NCI-H446 treated with DMSO at 0.1 percent for 48 hours (cell line): ENCODE measurements around the gene CFAP61.

ENCODE experiments used
- DNase-seq: peaks from one replicate; lab custom pipeline; 2025; lab: John Stamatoyannopoulos, UW

CFAP61 gene

DNA sequence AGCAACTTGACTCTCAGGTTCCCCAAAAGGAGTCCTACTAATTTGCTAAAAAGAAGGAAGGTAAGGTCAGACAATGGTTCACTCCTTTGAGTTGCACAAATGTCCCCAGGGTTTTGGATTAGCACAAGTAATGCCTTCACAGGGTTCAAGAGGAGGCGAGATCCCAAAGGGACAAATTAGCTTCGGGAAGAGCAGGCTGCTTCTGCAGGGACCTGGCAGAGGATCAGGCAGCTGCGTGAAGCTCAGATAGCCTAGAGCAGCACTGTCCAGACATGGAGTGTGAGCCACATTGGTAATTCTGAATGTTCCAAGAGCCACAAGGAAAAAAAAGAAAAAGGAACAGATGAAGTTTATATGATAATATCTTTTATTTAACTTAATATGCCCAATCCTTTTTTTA is 115.4 kb downstream of the CFAP61 start:
- no peak for DNase-seq

DNA sequence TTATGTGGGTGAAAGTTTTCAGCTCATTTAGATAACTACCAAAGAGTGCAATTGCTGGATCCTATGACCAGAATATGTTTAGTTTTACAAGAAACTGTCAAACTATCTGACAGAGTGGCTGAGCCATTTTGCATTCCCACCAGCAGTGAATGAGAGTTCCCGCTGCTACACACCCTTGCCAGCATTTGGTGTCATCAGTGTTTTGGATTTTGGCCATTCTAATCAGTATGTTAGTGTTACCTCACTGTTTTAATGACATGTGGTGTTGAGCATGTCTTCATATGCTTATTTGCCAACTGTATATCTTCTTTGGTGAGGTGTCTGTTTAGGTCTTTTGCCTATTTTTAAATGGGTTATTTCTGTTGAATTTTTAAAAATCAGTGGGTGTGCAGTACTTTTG is 120.9 kb downstream of the CFAP61 start:
- DNase-seq = peak; percentile 69

DNA sequence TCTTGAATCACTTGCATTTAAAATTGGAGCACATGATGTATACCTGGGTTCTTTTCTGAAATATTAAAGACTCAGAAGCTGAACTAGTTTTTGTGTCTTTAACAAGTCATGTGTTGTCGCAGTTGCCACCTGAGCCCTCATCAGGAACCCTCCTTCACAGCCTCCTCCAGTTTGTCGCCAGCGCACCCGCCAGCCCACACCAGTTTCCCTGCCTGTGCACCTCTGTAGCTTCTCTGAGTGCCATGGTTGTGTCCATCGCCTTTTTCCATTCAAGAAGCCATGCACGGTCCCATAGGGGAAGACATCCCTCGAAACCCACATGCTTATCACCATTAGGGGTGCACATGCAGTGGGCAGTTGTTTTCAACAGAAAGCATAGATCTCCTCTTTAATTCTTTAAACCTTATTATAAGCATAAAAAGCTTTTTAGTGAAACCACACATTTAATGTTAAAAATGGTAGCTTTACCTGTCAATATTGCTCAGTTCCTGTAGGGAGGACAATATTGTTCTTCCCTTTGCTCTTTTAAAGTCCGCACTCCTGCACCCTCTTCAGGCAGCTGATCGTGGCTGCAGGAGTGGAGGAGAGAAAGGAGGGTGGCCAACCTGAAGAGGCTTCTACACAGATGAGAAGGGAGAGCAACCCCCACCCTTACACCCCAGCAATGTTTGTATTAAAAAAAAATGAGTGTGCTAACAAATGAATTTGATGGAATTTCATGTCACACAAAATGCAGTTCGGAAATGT is 121.9 kb downstream of the CFAP61 start:
- DNase-seq = no peak

DNA sequence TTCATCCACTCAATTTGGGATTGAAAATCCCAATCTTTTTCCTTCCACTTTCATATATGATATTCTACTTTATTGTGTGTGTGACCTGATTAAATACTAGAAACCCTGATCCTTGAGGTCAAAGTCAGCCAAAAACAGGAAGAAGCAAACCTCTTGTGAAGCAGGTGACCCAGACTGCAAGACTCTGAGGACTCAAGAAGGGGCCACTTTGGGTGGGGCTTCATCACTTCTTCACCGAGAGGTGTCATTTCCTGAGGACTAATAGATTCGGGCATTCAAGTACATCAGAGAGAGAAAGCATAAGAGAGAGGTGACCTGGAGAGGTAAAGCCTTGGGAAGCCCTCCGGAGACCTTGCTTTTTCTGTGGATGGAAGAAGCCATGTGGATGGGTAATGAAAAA is 129.0 kb downstream of the CFAP61 start:
- DNase-seq = no peak

DNA sequence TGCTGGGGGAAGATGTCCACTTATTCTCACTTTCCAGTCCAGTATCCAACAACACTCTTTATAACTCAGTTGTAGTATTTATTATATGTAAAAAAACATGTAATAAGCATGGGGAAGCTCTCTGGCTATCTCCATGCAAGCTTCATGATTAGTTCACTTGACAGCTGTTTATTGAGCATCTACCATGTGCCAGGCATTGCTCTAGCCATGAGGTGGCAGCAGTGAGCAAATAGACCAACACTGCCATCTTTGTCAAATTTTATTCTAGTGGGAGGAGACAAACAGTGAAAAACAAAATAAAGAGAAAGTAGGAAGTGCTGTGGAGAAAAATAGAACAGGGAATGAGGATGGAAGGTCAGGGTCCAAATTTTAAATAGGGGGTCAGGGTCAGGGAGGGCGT is 131.8 kb downstream of the CFAP61 start:
- DNase-seq = no peak

DNA sequence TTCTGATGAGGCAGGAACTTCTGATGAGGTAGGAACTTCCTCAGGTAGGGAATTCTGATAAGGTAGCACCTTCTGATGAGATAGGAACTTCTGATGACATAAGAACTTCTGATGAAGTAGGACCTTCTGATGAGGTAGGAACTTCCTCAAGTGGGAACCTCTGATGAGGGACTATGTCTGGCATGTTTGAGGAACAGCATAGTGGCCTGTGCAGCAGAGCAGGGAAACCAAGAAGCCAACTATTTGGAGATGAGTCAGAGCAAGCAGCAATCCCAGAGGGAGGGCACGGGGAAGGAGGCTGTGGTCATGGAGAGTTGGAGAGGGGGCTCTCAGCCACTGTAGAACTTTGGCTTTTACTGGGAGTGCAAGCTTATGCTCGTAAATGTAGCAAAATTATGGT is 132.4 kb downstream of the CFAP61 start:
- no peak for DNase-seq

DNA sequence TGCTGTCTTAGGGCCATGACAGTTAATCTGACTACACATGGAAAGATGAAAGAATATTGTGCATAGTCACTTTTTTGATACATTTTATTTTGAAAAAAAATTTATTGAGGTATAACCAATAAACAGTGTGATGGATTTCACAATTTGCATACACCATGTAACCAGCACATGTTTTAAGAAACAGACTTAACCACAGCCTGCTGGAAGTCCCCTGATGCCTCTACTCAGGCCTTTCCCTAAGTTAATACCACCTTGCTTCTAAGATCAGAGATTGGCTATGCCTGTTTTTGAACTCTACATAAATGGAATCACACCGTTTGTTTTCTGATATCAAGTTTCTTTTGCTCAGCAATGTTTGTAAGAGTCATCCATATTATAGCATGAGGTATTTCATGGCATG is 136.3 kb downstream of the CFAP61 start:
- no peak for DNase-seq

DNA sequence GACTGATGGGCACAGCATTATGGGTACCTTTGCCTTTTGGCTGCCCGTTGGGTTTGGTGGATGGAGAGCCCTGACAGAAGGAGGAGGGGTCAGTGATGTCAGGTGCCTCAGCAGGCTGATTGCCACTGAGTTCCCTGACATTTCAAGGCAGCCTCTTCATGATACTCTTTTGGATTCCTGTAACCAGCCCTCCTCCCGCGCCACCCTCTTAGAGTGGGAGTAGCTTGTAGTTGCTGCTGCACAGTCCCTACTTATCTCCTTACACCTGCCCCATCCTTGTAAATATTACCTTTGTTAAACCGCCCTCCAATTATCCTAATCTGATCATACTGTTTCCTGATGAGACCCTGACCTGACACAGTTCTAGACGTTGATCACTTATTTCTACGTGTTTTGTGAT is 140.0 kb downstream of the CFAP61 start:
- DNase-seq = no peak

DNA sequence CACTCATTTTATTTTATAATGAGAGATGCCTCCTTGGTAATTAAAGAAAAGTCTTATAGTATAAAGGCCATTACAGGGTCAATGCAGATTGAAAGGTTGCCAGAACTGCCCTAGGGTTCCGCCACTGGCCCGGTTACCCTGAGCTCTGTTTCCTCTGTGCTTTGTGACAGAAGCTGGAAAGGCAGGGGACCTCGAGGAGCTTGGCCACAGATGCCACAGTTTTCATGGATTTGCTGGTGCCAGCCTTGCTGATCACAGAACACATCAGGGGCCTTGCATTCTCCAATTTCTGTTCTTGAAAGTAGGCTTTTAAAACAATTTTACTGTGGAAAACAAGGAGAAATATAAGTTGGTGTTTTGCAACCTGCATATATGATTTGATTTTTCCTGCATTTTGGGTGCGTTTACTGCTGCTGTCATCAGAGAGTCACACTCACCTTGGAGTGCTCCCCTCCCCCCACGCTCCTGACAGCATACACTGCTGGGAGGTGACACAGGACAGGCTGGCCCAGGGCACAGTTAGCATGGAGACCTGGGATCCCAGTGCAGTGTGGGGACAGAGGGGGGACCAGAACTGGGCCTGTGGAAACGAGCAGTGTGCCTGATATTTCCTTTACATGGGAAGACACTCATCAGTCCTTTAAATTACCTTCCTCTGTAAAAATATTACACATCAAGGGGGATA is 142.8 kb downstream of the CFAP61 start:
- DNase-seq = no peak

DNA sequence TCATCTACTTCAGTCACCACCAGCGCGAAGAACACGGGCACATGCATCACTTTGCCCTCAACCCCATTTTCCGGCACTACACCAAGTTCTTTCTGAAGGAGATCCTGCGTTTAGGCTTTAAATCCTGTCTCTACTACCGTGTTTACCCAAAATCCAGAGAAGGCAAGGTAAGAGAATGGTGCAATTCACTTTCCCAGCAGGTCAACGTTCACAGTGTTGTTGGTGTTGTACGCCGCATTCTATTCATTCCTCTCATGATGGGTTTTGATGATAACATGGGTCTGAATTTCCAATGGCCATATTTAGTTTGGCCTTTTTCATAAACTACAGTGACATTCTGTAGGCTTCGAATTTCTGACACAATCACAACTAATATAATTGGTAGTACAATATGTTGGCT is 144.3 kb downstream of the CFAP61 start:
- no peak for DNase-seq

DNA sequence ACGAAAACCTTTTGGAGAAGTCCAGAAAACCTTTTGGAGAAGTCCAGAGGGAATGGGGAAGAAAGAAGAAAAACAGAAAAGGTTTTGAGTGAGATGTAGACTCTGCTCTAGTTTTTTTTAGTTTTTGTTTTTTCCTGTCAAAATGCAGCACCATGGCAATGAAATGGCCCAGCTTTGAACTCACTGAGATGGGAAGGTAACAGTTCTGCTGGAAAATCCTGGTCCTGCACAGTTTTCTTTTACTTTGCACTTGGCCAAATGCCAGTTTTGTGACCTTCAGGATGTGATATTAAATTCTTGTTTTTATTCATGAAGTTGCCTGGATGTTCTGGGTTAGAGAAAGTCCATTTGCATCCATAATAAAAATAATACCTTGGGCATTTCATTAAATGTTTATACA is 145.7 kb downstream of the CFAP61 start:
- DNase-seq = peak; percentile 83

DNA sequence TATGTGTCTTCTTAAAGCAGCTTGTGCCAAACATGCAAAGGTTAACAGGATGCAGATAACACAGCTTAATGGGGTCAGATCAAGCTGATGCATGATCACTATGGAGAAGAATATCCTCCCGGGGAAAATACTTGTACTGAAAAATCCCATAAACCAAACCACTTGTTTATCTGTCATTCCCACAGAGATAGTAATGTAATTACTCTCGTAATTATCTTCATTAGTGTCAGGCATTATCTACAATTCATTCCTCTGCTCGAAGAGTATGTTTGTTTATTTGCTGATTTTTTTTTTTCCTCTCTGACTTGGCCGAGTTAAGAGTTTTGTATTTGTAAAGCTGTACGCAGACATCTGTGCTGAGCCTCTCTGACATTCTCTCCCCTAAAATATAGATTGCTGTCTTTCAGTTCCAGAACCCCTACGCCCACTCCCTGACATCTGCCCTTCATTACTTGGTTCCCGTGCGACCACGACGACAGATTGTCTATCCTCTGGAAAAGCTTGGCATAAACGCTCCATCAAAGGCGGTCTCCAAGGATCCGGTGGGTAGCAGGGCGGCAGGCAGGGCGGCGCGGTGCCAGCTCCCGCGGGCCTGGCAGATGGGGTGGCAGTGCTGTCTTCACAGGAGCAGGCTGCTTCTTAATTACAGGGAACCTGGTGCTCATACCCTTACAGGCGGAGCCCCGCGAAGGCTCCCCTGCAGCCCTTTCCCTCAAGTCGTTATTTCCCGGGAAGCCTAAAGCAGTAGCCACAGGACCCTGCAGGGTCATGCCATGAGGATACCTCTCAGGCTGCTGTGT is 147.2 kb downstream of the CFAP61 start:
- peak; percentile 99 for DNase-seq

DNA sequence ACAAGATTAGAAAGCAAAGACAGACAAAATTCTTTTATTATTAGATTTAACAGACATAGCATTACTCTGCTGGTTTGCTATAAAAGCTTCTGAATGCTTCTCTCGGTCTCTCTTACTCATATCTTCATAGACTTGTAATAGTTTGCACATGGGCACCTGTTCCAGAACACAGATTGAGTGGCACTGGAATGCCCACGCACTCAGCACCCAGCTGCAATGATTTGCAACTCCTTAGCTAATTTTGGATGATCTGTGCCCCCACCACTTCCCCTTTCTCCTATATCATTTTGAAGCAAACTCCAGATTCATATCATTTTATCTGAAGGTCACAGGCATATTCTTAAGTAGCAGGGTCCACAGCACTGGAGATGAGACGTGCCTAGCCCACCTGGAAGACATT is 148.8 kb downstream of the CFAP61 start:
- DNase-seq = no peak

DNA sequence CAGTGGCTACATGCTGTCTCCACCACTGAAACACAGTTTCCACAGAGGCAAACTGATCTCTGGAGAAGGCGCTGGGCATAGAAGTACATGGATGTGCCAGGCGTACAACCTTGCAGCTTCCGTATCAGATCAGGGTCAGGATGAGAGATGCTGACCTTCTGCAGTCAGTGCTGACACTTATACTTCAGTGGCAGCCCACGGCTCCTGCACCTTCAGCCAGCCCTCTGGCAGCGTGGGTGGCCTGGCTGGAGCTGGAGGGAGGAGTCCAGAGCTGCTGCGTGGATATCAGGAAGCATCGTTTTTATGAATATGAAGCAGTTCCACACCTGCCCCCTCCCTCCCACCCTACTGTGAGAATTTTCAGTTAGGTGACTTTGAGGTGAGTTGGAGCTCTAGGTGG is 149.3 kb downstream of the CFAP61 start:
- DNase-seq = no peak

DNA sequence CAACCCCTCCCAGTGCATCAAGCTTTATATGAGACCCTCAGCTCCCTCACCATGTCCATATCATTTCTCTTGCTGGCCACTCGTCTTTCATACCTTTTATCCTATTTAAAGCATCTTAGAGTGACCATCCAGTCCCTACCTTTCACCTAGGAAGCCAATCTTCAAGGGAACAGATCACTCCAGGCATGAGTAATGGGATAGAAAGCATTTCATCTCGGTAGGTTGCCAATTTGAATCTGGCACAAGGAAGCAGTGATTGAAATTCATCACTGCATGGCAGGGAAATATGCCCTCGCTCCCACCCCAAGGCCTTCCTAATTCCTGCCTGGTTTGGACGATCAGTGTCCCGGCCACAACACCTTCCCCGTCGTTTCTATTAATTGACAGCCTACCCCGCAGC is 150.4 kb downstream of the CFAP61 start:
- no peak for DNase-seq

DNA sequence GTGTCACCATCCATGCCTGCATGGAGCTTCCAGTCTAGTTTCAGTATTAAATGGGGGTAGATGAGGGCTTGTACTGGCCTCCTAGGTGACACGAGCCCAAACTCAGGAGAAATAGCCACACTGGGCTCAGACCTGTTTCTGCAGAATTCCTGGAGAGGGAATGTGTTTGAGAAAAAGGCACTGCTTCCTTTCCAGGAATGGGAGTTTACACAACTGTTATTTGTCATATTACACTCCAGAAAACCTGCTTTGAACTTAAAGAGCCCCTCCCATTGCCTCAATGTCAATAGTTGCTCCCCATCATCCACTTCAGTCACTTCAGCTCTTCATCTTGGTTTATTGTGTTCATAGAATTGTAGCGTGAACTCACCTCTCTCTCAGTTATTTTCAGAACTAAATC is 151.5 kb downstream of the CFAP61 start:
- no peak for DNase-seq

DNA sequence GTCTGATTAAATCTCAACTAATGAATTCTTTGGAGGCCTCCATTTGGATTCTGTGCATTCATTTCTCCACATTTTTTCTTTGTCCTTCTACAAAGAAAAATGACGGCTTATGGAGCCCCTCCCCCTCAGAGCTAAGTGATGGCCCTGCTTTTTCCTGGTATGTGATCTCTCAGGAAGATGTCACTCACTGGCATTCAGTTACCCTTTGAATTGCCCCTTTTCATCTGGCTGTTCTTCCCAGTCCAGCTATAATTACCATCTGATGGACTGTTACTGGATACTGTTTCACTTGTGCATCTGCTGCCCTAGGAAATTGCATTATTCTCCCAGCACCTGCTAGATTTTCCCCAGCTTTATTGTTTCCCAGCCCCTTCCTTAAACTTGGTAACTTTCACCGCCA is 151.9 kb downstream of the CFAP61 start:
- DNase-seq = peak; percentile 54

DNA sequence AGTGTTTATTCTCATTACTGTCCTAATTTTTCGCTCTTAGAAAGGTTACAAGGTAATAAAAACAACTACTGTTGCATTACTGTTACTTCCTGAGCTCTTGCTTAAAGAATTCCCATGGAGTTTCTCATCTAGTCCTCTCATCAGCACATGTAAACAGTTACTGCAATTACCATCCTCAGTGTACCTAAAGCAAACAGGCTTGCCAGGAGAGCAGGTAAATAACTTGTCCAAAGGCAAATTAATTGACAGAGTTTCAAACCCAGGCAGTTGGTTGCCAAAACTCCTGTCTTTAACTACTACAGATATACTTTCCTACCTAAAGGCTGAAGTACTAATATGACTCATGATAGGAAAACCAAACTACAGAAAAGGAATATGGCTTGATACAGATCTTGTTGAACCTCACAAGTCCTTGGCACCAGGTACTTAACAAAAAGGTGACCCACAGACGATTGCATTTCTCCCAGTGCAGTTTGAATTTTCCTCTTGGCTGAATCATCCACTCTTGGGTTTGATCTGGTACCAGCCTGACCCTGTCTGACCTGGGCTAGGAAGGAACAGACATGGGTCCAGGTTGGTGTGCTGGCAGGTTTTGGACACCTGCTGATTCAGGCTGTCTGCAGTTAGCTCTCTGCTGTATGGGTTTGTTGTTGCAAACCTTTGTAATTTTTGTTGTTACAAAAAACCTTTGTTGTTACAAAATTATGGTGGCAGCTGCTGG is 153.0 kb downstream of the CFAP61 start:
- DNase-seq = no peak

DNA sequence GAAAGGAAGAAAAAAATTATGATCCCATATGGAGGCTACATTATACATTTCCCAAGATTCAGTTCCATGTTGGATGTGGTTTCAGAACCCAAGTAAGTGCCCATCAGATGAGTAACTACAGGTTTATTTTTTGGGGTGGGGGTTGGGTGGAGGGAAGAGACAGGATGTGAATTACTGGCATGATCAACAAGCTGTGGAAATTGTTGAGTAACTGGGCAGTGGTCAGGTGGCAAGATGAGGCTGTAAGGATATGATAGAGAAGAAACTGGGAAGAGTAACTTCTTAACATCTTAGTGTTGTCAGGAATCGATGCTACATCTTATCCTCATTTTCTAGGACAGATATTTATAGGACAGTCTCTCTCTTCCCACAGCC is 153.5 kb downstream of the CFAP61 start:
- DNase-seq = no peak

DNA sequence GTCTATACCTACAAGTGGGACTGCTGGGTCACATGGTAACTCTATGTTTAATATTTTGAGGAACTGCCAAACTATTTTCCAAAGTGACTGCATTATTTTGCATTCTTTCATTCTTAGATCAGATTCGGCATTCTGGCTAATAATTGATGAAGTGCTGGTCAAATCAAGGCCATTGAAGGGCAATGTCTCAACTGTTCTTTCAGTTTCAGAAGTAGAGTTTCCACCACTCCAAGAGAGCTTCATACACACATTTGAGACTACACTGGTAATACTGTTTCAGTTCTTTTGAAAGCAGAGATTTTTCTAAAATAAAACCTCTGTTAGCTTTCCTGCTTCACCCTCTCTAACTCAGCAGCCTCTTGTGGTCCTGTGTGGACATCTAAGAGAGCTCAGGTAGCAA is 154.5 kb downstream of the CFAP61 start:
- DNase-seq = no peak

DNA sequence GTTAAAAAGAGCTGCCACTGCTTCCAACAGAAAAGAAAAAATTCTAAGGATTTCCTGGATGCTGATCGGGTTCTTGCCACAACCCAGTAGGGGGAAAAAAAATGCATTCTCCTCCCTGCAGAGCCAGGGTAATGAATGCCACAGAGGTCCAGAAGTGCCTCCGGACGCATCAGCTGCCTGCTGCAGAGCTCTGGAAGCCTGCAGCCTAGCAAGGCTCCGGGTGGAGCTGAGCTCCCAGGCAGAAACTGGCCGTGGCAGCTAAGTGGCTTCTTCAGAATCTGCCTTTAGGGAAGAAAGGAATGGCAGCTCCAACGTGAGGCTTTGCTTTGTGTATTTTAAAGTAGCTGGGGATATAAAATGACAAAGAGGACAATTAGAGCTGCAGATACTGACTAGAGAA is 155.0 kb downstream of the CFAP61 start:
- no peak for DNase-seq

DNA sequence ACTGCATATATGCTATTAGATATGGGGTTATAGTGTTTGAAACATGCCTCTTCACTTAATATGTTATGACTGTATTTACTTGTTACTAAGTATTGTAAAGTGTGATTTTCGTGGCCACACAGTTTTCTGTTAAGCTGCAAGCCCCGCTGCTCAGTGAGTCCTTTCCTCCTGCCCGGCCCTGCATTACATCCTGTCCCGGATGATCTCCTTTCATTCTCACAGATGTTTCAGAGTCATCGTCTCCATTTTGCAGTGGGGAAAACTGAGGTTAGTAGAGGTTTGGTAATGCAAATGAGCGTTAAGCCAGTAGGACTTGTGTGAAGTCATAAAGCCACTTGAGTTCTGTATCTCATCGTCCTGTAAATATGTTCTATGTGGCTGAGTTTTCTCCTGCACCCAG is 155.5 kb downstream of the CFAP61 start:
- DNase-seq = no peak

DNA sequence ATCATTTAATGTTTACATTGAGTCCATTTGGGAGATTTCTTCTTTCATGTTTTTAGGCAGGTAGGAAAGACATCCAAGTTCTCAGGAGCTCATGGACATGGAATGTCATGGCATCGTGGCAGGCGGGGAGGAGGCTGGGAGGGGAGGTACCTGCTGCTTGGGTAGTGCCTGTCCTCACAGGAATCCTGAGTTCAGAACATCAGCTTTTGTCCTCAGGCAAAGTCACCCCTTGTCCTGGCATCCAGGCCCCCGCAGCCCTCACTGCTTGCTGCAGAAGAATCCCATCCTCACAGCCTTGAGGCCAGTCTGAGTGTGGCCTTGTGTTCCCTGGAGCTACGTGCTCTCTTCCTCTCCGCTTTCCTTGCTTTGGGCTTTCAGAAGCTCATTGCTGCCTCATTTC is 157.4 kb downstream of the CFAP61 start:
- DNase-seq = no peak
